Measurements from ENCODE around the gene ZNF668. TPM values are rescaled to one million over a fixed set of nuclear protein-coding genes. Genes with fewer than 3 reads are reported as not detected.

The ZNF668 gene
- total and polyA plus RNA-seq, 2 of the 13 experiments (the other 11 are each of a cell fraction or from before 2014, with no cell fraction given), result 3.8 to 9.8 TPM

GRCh38 chr16:31033709-31034492 lies 40.1 kb downstream of the ZNF668 start (continued):
- no peak for TF ChIP-seq ZSCAN29 (CRISPR knock-in tag; conservative IDR thresholded peaks at IDR 0.05)
- no peak; the same call in 1 of the 2 replicates for TF ChIP-seq ZNF619 (CRISPR knock-in tag; IDR thresholded peaks at IDR 0.05)
- TF ChIP-seq ZSCAN21 (CRISPR knock-in tag; IDR thresholded peaks at IDR 0.05; ENCODE audit: borderline replicate concordance), result no peak
- no peak for TF ChIP-seq MIXL1 (CRISPR knock-in tag; IDR thresholded peaks at IDR 0.05)
- TF ChIP-seq ZNF124 (CRISPR knock-in tag; IDR thresholded peaks at IDR 0.05), result peak; percentile 89
- TF ChIP-seq CBX1 (IDR thresholded peaks at IDR 0.05; ENCODE audit: low read depth), result no peak
- TF ChIP-seq BCL3 (CRISPR knock-in tag; IDR thresholded peaks at IDR 0.05), result peak; percentile 92
- no peak for TF ChIP-seq JUN (CRISPR knock-in tag; IDR thresholded peaks at IDR 0.05)
- TF ChIP-seq ZNF576 (CRISPR knock-in tag; IDR thresholded peaks at IDR 0.05), result peak; percentile 25; the same call in 1 of the 2 replicates
- no peak for TF ChIP-seq E2F5 (CRISPR knock-in tag; conservative IDR thresholded peaks at IDR 0.05)
- TF ChIP-seq ZNF563 (CRISPR knock-in tag; IDR thresholded peaks at IDR 0.05), result peak; percentile 78
- TF ChIP-seq ZNF496 (CRISPR knock-in tag; IDR thresholded peaks at IDR 0.05; ENCODE audit: insufficient replicate concordance), result no peak
- TF ChIP-seq ZBTB33 (CRISPR knock-in tag; IDR thresholded peaks at IDR 0.05), result no peak
- TF ChIP-seq MED8 (CRISPR knock-in tag; IDR thresholded peaks at IDR 0.05; ENCODE audit: insufficient replicate concordance), result peak; percentile 21
- TF ChIP-seq ZMYM4 (CRISPR knock-in tag; IDR thresholded peaks at IDR 0.05), result no peak
- TF ChIP-seq KLF15 (CRISPR knock-in tag; IDR thresholded peaks at IDR 0.05; ENCODE audit: borderline replicate concordance), result no peak
- no peak for TF ChIP-seq ATF2 (CRISPR knock-in tag; IDR thresholded peaks at IDR 0.05)
- peak; percentile 23; the same call in 1 of the 2 replicates for TF ChIP-seq GATAD2A (CRISPR knock-in tag; IDR thresholded peaks at IDR 0.05)
- TF ChIP-seq ZNF782 (CRISPR knock-in tag; IDR thresholded peaks at IDR 0.05; ENCODE audit: borderline replicate concordance), result peak; percentile 85; the same call in 1 of the 2 replicates
- no peak for TF ChIP-seq ZNF891 (CRISPR knock-in tag; IDR thresholded peaks at IDR 0.05)
- TF ChIP-seq ZC3H4 (CRISPR knock-in tag; IDR thresholded peaks at IDR 0.05; ENCODE audit: borderline replicate concordance), result no peak; the same call in 1 of the 2 replicates
- no peak for TF ChIP-seq ZBTB38 (CRISPR knock-in tag; IDR thresholded peaks at IDR 0.05)
- 0 out of 2 replicates have a peak, but pooled peaks have one; percentile 75 for TF ChIP-seq ZNF557 (CRISPR knock-in tag; IDR thresholded peaks at IDR 0.05)
- TF ChIP-seq ZNF430 (CRISPR knock-in tag; IDR thresholded peaks at IDR 0.05), result peak; percentile 26; the same call in 1 of the 2 replicates
- no peak for TF ChIP-seq ZFP41 (CRISPR knock-in tag; IDR thresholded peaks at IDR 0.05; ENCODE audit: borderline replicate concordance)

All from HepG2 (cell line).